ENCODE data around the gene HOXC5. TPM values are rescaled to one million over a fixed set of nuclear protein-coding genes. Genes with fewer than 3 reads are reported as not detected.

The HOXC5 gene
- total and polyA plus RNA-seq, 4 donors: not detected

DNA sequence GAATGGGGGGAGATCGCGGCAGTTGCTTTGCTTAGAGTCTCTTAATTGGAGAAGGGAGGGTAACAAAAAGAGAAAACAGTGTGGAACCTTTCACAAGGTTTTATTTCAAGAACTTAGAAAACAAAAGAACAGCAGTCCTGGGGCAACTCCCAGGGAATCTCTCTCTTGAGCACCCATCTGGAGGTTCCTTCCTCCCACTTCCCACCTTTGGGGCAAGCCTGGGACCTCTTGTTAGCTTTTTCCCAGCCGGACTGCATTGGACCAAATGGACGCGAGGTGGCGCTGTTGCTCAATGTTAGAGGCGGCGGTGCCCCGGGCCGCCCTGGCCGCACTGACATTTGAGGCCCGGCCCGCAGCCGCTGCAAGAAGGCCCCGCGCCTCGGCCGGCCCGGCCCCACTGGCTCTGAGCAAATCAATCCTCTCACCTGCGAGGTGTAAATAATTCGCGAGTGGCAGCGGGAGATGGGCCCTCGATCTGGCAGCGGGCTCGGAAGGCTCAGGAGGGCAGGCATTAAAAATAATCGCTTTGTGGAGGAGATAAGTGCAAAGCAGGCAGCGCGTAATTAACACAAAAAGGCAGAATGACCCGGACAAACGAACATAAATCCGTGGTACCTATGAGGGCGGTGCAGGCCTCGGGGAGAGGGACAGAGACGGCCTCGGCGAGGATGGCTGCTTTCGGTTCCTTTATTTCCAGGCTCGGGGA, 26.8 kb upstream of the HOXC5 start:
- H3K27me3 ChIP-seq (ENCODE audit: control insufficient read depth in 4 of 4, insufficient read depth in 4 of 4, low read length in 3 of 4): peaks cover 5 to 53% (median 12%) of the 10 kb centered on the region in 4 donors
- peaks cover 0 to 15% (median 9%) of the 10 kb centered on the region in 4 donors for H3K4me1 ChIP-seq (ENCODE audit: control insufficient read depth in 4 of 4, insufficient read depth in 4 of 4, low read length in 3 of 4)
- H3K4me3 ChIP-seq (ENCODE audit: low read depth in 1 of 3, low read length in 3 of 3): peak overlapping the region in 2 of 3 donors; percentile 30 to 39
- H3K9me3 ChIP-seq (ENCODE audit: control insufficient read depth in 4 of 4, low read length in 3 of 4): no peaks in the 10 kb centered on the region
- no peaks in the 10 kb centered on the region for H3K36me3 ChIP-seq (ENCODE audit: control insufficient read depth in 4 of 4, insufficient read depth in 3 of 4, low read depth in 1 of 4, low read length in 3 of 4)
- DNase-seq (ENCODE audit: low spot score): peak; percentile 86
- WGBS: 3% methylated on average over 39 of the region's 39 CpGs
- H3K27ac ChIP-seq (ENCODE audit: low read depth in 1 of 2, low read length in 2 of 2): no peak overlapping the region
- TF ChIP-seq JUND (IDR thresholded peaks at IDR 0.05) (no peak), RAD21 (IDR thresholded peaks at IDR 0.05) (peak; percentile 91 to 92)
- TF ChIP-seq, protein P1, sequence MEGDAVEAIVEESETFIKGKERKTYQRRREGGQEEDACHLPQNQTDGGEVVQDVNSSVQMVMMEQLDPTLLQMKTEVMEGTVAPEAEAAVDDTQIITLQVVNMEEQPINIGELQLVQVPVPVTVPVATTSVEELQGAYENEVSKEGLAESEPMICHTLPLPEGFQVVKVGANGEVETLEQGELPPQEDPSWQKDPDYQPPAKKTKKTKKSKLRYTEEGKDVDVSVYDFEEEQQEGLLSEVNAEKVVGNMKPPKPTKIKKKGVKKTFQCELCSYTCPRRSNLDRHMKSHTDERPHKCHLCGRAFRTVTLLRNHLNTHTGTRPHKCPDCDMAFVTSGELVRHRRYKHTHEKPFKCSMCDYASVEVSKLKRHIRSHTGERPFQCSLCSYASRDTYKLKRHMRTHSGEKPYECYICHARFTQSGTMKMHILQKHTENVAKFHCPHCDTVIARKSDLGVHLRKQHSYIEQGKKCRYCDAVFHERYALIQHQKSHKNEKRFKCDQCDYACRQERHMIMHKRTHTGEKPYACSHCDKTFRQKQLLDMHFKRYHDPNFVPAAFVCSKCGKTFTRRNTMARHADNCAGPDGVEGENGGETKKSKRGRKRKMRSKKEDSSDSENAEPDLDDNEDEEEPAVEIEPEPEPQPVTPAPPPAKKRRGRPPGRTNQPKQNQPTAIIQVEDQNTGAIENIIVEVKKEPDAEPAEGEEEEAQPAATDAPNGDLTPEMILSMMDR (IDR thresholded peaks at IDR 0.05; ENCODE audit: low read depth, low read length, missing input control): peak; percentile 97
- peak overlapping the region in 1 of 2 donors; percentile 67 for H3K9ac ChIP-seq (ENCODE audit: low read depth in 1 of 2, low read length in 2 of 2)

- Histone ChIP-seq H3K9ac (ENCODE audit: low read depth in 1 of 2, low read length in 2 of 2) (peak overlapping the region in 1 of 2 donors; percentile 67), H3K4me1 (ENCODE audit: control insufficient read depth in 4 of 4, insufficient read depth in 4 of 4, low read length in 3 of 4) (peaks cover 0 to 15% (median 9%) of the 10 kb centered on the region in 4 donors), H3K4me3 (ENCODE audit: low read depth in 1 of 3, low read length in 3 of 3) (peak overlapping the region in 1 of 3 donors; percentile 30), H3K36me3 (ENCODE audit: control insufficient read depth in 4 of 4, insufficient read depth in 3 of 4, low read depth in 1 of 4, low read length in 3 of 4) (no peaks in the 10 kb centered on the region), H3K27ac (ENCODE audit: low read depth in 1 of 2, low read length in 2 of 2) (no peak overlapping the region), H3K9me3 (ENCODE audit: control insufficient read depth in 4 of 4, low read length in 3 of 4) (no peaks in the 10 kb centered on the region), H3K27me3 (ENCODE audit: control insufficient read depth in 4 of 4, insufficient read depth in 4 of 4, low read length in 3 of 4) (peaks cover under 1 to 51% (median 15%) of the 10 kb centered on the region in 4 donors)
- no peak for DNase-seq (ENCODE audit: low spot score)
- TF ChIP-seq HNF4A (conservative IDR thresholded peaks at IDR 0.05): no peak
- no peak for TF ChIP-seq SP1 (IDR thresholded peaks at IDR 0.05)
- no peak for TF ChIP-seq HNF4G (IDR thresholded peaks at IDR 0.05)
- no peak for TF ChIP-seq REST (IDR thresholded peaks at IDR 0.05)
- no peak for TF ChIP-seq RXRA (IDR thresholded peaks at IDR 0.05)
- WGBS: 10% methylated on average over 22 of the region's 22 CpGs
Measured at GRCh38 chr12:54006559-54007220, 26.2 kb upstream of the HOXC5 start.

- no peak overlapping the region for H3K9ac ChIP-seq (ENCODE audit: low read depth in 1 of 2, low read length in 2 of 2)
- no peak overlapping the region for H3K4me3 ChIP-seq (ENCODE audit: low read depth in 1 of 3, low read length in 3 of 3)
- H3K4me1 ChIP-seq (ENCODE audit: control insufficient read depth in 4 of 4, insufficient read depth in 4 of 4, low read length in 3 of 4): peaks cover 0 to 15% (median 9%) of the 10 kb centered on the region in 4 donors
- 33% methylated on average over 2 of the region's 2 CpGs for WGBS
- DNase-seq (ENCODE audit: low spot score): no peak
- no peaks in the 10 kb centered on the region for H3K9me3 ChIP-seq (ENCODE audit: control insufficient read depth in 4 of 4, low read length in 3 of 4)
- TF ChIP-seq HNF4G (IDR thresholded peaks at IDR 0.05) (no peak), FOXA1 (IDR thresholded peaks at IDR 0.05) (no peak), FOXA2 (IDR thresholded peaks at IDR 0.05) (no peak), SP1 (IDR thresholded peaks at IDR 0.05) (no peak), EGR1 (IDR thresholded peaks at IDR 0.05; ENCODE audit: low read depth in 2 of 2) (no peak), JUND (IDR thresholded peaks at IDR 0.05) (no peak), RXRA (IDR thresholded peaks at IDR 0.05) (no peak), NR2F2 (IDR thresholded peaks at IDR 0.05) (no peak), MAX (IDR thresholded peaks at IDR 0.05) (no peak), TAF1 (conservative IDR thresholded peaks at IDR 0.05) (no peak), GABPA (IDR thresholded peaks at IDR 0.05 in 1 of 2, conservative IDR thresholded peaks at IDR 0.05 in 1 of 2) (no peak), HNF4A (conservative IDR thresholded peaks at IDR 0.05) (no peak), YY1 (IDR thresholded peaks at IDR 0.05) (no peak)
- TF ChIP-seq, protein P2, sequence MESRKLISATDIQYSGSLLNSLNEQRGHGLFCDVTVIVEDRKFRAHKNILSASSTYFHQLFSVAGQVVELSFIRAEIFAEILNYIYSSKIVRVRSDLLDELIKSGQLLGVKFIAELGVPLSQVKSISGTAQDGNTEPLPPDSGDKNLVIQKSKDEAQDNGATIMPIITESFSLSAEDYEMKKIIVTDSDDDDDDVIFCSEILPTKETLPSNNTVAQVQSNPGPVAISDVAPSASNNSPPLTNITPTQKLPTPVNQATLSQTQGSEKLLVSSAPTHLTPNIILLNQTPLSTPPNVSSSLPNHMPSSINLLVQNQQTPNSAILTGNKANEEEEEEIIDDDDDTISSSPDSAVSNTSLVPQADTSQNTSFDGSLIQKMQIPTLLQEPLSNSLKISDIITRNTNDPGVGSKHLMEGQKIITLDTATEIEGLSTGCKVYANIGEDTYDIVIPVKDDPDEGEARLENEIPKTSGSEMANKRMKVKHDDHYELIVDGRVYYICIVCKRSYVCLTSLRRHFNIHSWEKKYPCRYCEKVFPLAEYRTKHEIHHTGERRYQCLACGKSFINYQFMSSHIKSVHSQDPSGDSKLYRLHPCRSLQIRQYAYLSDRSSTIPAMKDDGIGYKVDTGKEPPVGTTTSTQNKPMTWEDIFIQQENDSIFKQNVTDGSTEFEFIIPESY (IDR thresholded peaks at IDR 0.05): no peak
- H3K27ac ChIP-seq (ENCODE audit: low read depth in 1 of 2, low read length in 2 of 2): no peak overlapping the region
- no peaks in the 10 kb centered on the region for H3K36me3 ChIP-seq (ENCODE audit: control insufficient read depth in 4 of 4, insufficient read depth in 3 of 4, low read depth in 1 of 4, low read length in 3 of 4)
- peaks cover 0 to 49% (median 15%) of the 10 kb centered on the region in 4 donors for H3K27me3 ChIP-seq (ENCODE audit: control insufficient read depth in 4 of 4, insufficient read depth in 4 of 4, low read length in 3 of 4)
Measured at GRCh38 chr12:54007538-54008259, 25.2 kb upstream of the HOXC5 start.

Data from liver (tissue), 9 donors.